Liver (tissue), 9 donors: ENCODE results near the gene MGRN1. TPM values are rescaled to one million over a fixed set of nuclear protein-coding genes. Genes with fewer than 3 reads are reported as not detected.

Experiments used
- DNase-seq: peaks from one replicate; pipeline ENCODE4 v3.0.0-alpha.2; 2017; ENCODE audit warnings: low spot score
- H3K27ac ChIP-seq, 2 donors: one replicate each; pipeline ENCODE4 v1.7.0; 2013; ENCODE audit warnings: inconsistent platforms in 2 of 2, low read length in 2 of 2, control low read depth in 1 of 2, low read depth in 1 of 2, mild to moderate bottlenecking in 1 of 2
- H3K27me3 ChIP-seq, 4 donors: one replicate each; pipeline versions ENCODE4 v1.6.1 to v1.7.0; 2013; ENCODE audit warnings: low read length in 3 of 4, inconsistent platforms in 1 of 4, mild to moderate bottlenecking in 1 of 4, moderate library complexity in 1 of 4; ENCODE audit not compliant: control insufficient read depth in 4 of 4, insufficient read depth in 4 of 4
- H3K36me3 ChIP-seq, 4 donors: one replicate each; pipeline versions ENCODE4 v1.6.1 to v1.7.0; 2013; ENCODE audit warnings: low read length in 3 of 4, mild to moderate bottlenecking in 3 of 4, low read depth in 1 of 4, moderate library complexity in 1 of 4; ENCODE audit not compliant: control insufficient read depth in 4 of 4, insufficient read depth in 3 of 4
- H3K4me1 ChIP-seq, 4 donors: one replicate each; pipeline versions ENCODE4 v1.6.1 to v1.7.0; 2013; ENCODE audit warnings: low read length in 3 of 4, mild to moderate bottlenecking in 3 of 4, moderate library complexity in 1 of 4; ENCODE audit not compliant: control insufficient read depth in 4 of 4, insufficient read depth in 4 of 4
- H3K4me3 ChIP-seq, 3 donors: one replicate each; pipeline versions ENCODE4 v1.6.1 to v1.7.0; 2013; ENCODE audit warnings: low read length in 3 of 3, control low read depth in 1 of 3, low read depth in 1 of 3, mild to moderate bottlenecking in 1 of 3
- H3K9ac ChIP-seq, 2 donors: one replicate each; pipeline ENCODE4 v1.7.0; 2013; ENCODE audit warnings: low read length in 2 of 2, mild to moderate bottlenecking in 2 of 2, moderate library complexity in 2 of 2, control low read depth in 1 of 2, low read depth in 1 of 2
- H3K9me3 ChIP-seq, 4 donors: one replicate each; pipeline versions ENCODE4 v1.6.1 to v1.7.0; 2013; ENCODE audit warnings: low read length in 3 of 4; ENCODE audit not compliant: control insufficient read depth in 4 of 4
- EGR1 ChIP-seq, 2 donors: IDR thresholded peaks; 2 replicates each; pipeline ENCODE4 v1.6.1; 2016 to 2018; ENCODE audit warnings: antibody characterized with exemption in 2 of 2, low read depth in 2 of 2
- FOXA1 ChIP-seq: IDR thresholded peaks from 2 replicates; pipeline ENCODE4 v1.6.1; 2016; ENCODE audit warnings: antibody characterized with exemption
- FOXA2 ChIP-seq: IDR thresholded peaks from 2 replicates; pipeline ENCODE4 v1.6.1; 2016; ENCODE audit warnings: antibody characterized with exemption
- GABPA ChIP-seq, 2 donors: IDR thresholded peaks in 1 of 2; conservative IDR thresholded peaks in 1 of 2; 2 replicates each; pipeline ENCODE4 v1.6.1; 2016; ENCODE audit warnings: antibody characterized with exemption in 2 of 2, mild to moderate bottlenecking in 1 of 2, moderate library complexity in 1 of 2
- HNF4A ChIP-seq, 2 donors: conservative IDR thresholded peaks; 2 replicates each; pipeline ENCODE4 v1.6.1; 2016; ENCODE audit warnings: antibody characterized with exemption in 2 of 2, mild to moderate bottlenecking in 2 of 2
- HNF4G ChIP-seq: IDR thresholded peaks from 2 replicates; pipeline ENCODE4 v1.6.1; 2016; ENCODE audit warnings: antibody characterized with exemption
- JUND ChIP-seq, 2 donors: IDR thresholded peaks; 2 replicates each; pipeline ENCODE4 v1.6.1; 2016; ENCODE audit warnings: antibody characterized with exemption in 2 of 2
- NR2F2 ChIP-seq: IDR thresholded peaks from 2 replicates; pipeline ENCODE4 v1.6.1; 2016; ENCODE audit warnings: antibody characterized with exemption
- RAD21 ChIP-seq, 2 donors: IDR thresholded peaks; 2 replicates each; pipeline ENCODE4 v1.6.1; 2016; ENCODE audit warnings: antibody characterized with exemption in 2 of 2, mild to moderate bottlenecking in 2 of 2
- RXRA ChIP-seq, 2 donors: IDR thresholded peaks; 2 replicates each; pipeline ENCODE4 v1.6.1; 2017 to 2018; ENCODE audit warnings: antibody characterized with exemption in 2 of 2, mild to moderate bottlenecking in 1 of 2
- SP1 ChIP-seq: IDR thresholded peaks from 2 replicates; pipeline ENCODE4 v1.6.1; 2018; ENCODE audit warnings: antibody characterized with exemption, mild to moderate bottlenecking
- TAF1 ChIP-seq: conservative IDR thresholded peaks from 2 replicates; pipeline ENCODE4 v1.6.1; 2016; ENCODE audit warnings: antibody characterized with exemption, mild to moderate bottlenecking
- YY1 ChIP-seq: IDR thresholded peaks from 2 replicates; pipeline ENCODE4 v1.6.1; 2016; ENCODE audit warnings: antibody characterized with exemption, mild to moderate bottlenecking
- WGBS: extraction: QIAGEN DNeasy Blood & Tissue Kit; methylation state at CpG from one replicate; pipeline ENCODE4 v1.1.7; 2013; 5-methylcytosine and 5-hydroxymethylcytosine counted together
- polyA plus RNA-seq, 2 donors: library from polyadenylated mRNA; stranded (reverse) in 1 of 2; unstranded in 1 of 2; fragments of 200-250 nt in 1 of 2; fragments of >200 nt in 1 of 2; fragmentation: Nextera tagmentation in 1 of 2; extraction: Ambion mirVana in 1 of 2; gene quantifications; one replicate each; pipeline versions ENCODE4 v1.2.1 to v1.2.3, GENCODE V29; 2013 to 2015
- total RNA-seq, 2 donors: library from RNA; depleted of rRNA; stranded (reverse); fragments of >200 nt; gene quantifications; one replicate each; pipeline ENCODE4 v1.2.3, GENCODE V29; 2014
- TF ChIP-seq, protein P1 (sequence below): fragments of 150-350 bp; IDR thresholded peaks from 2 replicates; pipeline ENCODE4 v1.5.1; 2017; ENCODE audit warnings: improper control_type of control experiment, low read depth, low read length; ENCODE audit not compliant: missing input control
- TF ChIP-seq, protein P2 (sequence below): IDR thresholded peaks from 2 replicates; pipeline ENCODE4 v1.6.1; 2016; ENCODE audit warnings: antibody characterized with exemption
- TF ChIP-seq, protein P3 (sequence below): IDR thresholded peaks from 2 replicates; pipeline ENCODE4 v1.6.1; 2016; ENCODE audit warnings: antibody characterized with exemption
- TF ChIP-seq, protein P4 (sequence below): IDR thresholded peaks from 2 replicates; pipeline ENCODE4 v1.6.1; 2016; ENCODE audit warnings: antibody characterized with exemption, mild to moderate bottlenecking
- TF ChIP-seq, protein P5 (sequence below): IDR thresholded peaks from 2 replicates; pipeline ENCODE4 v1.6.1; 2016; ENCODE audit warnings: antibody characterized with exemption
- donor health status: healthy.
- donor health status: healthy.
- donor health status: healthy.
- donor health status: healthy.
- donor health status: healthy.

Gene MGRN1
- total and polyA plus RNA-seq, 4 donors, result 15.9 to 35.7 (median 25.9) TPM

DNA sequence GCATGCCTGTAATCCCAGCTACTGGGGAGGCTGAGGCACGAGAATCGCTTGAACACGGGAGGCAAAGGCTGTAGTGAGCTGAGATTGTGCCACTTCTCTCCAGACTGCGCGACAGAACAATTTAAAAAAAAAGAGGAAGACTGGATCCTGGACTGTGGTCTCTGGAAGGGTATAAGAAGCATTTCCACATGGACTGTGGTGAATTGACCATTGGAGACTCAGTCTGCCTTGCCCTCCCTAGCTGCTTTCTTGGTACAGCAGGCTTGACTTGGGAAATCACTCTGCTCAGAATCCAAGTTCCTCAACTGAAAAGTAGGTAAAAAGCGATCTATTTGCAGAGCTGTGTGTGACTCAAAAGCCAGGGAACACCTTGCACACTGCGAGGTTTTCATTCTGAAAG lies 1.0 kb upstream of the MGRN1 start:
- no peak for TF ChIP-seq GABPA (IDR thresholded peaks at IDR 0.05 in 1 of 2, conservative IDR thresholded peaks at IDR 0.05 in 1 of 2)
- TF ChIP-seq JUND (IDR thresholded peaks at IDR 0.05), result no peak
- TF ChIP-seq RAD21 (IDR thresholded peaks at IDR 0.05), result no peak
- no peak for TF ChIP-seq YY1
- TF ChIP-seq, protein P1, sequence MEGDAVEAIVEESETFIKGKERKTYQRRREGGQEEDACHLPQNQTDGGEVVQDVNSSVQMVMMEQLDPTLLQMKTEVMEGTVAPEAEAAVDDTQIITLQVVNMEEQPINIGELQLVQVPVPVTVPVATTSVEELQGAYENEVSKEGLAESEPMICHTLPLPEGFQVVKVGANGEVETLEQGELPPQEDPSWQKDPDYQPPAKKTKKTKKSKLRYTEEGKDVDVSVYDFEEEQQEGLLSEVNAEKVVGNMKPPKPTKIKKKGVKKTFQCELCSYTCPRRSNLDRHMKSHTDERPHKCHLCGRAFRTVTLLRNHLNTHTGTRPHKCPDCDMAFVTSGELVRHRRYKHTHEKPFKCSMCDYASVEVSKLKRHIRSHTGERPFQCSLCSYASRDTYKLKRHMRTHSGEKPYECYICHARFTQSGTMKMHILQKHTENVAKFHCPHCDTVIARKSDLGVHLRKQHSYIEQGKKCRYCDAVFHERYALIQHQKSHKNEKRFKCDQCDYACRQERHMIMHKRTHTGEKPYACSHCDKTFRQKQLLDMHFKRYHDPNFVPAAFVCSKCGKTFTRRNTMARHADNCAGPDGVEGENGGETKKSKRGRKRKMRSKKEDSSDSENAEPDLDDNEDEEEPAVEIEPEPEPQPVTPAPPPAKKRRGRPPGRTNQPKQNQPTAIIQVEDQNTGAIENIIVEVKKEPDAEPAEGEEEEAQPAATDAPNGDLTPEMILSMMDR, result no peak
- TF ChIP-seq, protein P2, sequence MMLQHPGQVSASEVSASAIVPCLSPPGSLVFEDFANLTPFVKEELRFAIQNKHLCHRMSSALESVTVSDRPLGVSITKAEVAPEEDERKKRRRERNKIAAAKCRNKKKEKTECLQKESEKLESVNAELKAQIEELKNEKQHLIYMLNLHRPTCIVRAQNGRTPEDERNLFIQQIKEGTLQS, result no peak
- no peak for TF ChIP-seq SP1
- TF ChIP-seq, protein P3, sequence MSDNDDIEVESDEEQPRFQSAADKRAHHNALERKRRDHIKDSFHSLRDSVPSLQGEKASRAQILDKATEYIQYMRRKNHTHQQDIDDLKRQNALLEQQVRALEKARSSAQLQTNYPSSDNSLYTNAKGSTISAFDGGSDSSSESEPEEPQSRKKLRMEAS, result no peak
- TF ChIP-seq RXRA (IDR thresholded peaks at IDR 0.05), result no peak
- no peak for TF ChIP-seq TAF1
- TF ChIP-seq EGR1 (IDR thresholded peaks at IDR 0.05; ENCODE audit: low read depth in 2 of 2), result no peak
- TF ChIP-seq, protein P4, sequence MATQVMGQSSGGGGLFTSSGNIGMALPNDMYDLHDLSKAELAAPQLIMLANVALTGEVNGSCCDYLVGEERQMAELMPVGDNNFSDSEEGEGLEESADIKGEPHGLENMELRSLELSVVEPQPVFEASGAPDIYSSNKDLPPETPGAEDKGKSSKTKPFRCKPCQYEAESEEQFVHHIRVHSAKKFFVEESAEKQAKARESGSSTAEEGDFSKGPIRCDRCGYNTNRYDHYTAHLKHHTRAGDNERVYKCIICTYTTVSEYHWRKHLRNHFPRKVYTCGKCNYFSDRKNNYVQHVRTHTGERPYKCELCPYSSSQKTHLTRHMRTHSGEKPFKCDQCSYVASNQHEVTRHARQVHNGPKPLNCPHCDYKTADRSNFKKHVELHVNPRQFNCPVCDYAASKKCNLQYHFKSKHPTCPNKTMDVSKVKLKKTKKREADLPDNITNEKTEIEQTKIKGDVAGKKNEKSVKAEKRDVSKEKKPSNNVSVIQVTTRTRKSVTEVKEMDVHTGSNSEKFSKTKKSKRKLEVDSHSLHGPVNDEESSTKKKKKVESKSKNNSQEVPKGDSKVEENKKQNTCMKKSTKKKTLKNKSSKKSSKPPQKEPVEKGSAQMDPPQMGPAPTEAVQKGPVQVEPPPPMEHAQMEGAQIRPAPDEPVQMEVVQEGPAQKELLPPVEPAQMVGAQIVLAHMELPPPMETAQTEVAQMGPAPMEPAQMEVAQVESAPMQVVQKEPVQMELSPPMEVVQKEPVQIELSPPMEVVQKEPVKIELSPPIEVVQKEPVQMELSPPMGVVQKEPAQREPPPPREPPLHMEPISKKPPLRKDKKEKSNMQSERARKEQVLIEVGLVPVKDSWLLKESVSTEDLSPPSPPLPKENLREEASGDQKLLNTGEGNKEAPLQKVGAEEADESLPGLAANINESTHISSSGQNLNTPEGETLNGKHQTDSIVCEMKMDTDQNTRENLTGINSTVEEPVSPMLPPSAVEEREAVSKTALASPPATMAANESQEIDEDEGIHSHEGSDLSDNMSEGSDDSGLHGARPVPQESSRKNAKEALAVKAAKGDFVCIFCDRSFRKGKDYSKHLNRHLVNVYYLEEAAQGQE, result no peak
- no peak for TF ChIP-seq FOXA2
- TF ChIP-seq HNF4G, result no peak
- no peak for TF ChIP-seq FOXA1
- no peak for TF ChIP-seq HNF4A (conservative IDR thresholded peaks at IDR 0.05)
- no peak for TF ChIP-seq NR2F2
- TF ChIP-seq, protein P5, sequence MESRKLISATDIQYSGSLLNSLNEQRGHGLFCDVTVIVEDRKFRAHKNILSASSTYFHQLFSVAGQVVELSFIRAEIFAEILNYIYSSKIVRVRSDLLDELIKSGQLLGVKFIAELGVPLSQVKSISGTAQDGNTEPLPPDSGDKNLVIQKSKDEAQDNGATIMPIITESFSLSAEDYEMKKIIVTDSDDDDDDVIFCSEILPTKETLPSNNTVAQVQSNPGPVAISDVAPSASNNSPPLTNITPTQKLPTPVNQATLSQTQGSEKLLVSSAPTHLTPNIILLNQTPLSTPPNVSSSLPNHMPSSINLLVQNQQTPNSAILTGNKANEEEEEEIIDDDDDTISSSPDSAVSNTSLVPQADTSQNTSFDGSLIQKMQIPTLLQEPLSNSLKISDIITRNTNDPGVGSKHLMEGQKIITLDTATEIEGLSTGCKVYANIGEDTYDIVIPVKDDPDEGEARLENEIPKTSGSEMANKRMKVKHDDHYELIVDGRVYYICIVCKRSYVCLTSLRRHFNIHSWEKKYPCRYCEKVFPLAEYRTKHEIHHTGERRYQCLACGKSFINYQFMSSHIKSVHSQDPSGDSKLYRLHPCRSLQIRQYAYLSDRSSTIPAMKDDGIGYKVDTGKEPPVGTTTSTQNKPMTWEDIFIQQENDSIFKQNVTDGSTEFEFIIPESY, result no peak
- H3K36me3 ChIP-seq, result peaks cover 0 to 3% (median under 1%) of the 10 kb centered on the region in 4 donors
- H3K27me3 ChIP-seq, result no peaks in the 10 kb centered on the region
- 87% methylated on average over 7 of the region's 7 CpGs for WGBS
- peak overlapping the region; percentile 95 to 98 for H3K27ac ChIP-seq
- H3K9ac ChIP-seq, result peak overlapping the region in 1 of 2 donors; percentile 33
- H3K4me3 ChIP-seq, result no peak overlapping the region
- H3K4me1 ChIP-seq, result peaks cover 11 to 42% (median 36%) of the 10 kb centered on the region in 4 donors
- H3K9me3 ChIP-seq, result no peaks in the 10 kb centered on the region
- no peak for DNase-seq
